SK-N-SH (cell line): ENCODE data around the gene CDC73. TPM values are rescaled to one million over a fixed set of nuclear protein-coding genes. Genes with fewer than 3 reads are reported as not detected.

Experiments
- CTCF ChIA-PET: fragments of 300-600, 350-600 bp; formaldehyde crosslinking; extraction: SDS; loops from one replicate; lab custom pipeline; 2021; lab: Yijun Ruan, JAX
- POLR2A ChIA-PET: fragments of 350-600 bp; sonication (Branson Sonifier 250); formaldehyde crosslinking; extraction: SDS; loops from one replicate; lab custom pipeline; 2020; ENCODE audit warnings: antibody characterized with exemption, inconsistent platforms; lab: Yijun Ruan, JAX
- DNase-seq: peaks from one replicate; pipeline ENCODE4 v3.0.0; 2012
- H2AFZ ChIP-seq: fragments of 200-600 bp; sonication (generic); 2 replicates; pipeline ENCODE4 v1.8.1; 2016; ENCODE audit warnings: antibody characterized with exemption, mild to moderate bottlenecking, low read depth
- H3F3A ChIP-seq: fragments of 200-600 bp; sonication (generic); replicated peaks from 2 replicates; pipeline ENCODE3; 2016; ENCODE audit warnings: antibody characterized with exemption, mild to moderate bottlenecking; ENCODE audit not compliant: insufficient read depth
- H3K27ac ChIP-seq, 2 experiments: fragments of 200-500 bp in 1 of 2; fragments of 200-600 bp in 1 of 2; sonication (Bioruptor generic) in 1 of 2; sonication (generic), shearing (Covaris generic) in 1 of 2; 2 replicates each; pipeline versions ENCODE4 v1.5.1 to v1.6.1; 2014 to 2016; ENCODE audit warnings: low read depth in 2 of 2, inconsistent platforms in 1 of 2, low read length in 1 of 2, mild to moderate bottlenecking in 1 of 2, mixed read lengths in 1 of 2
- H3K27me3 ChIP-seq: fragments of 200-600 bp; sonication (generic), shearing (Covaris generic); 2 replicates; pipeline ENCODE4 v1.6.1; 2016; ENCODE audit warnings: mixed run types; ENCODE audit not compliant: insufficient read depth
- H3K36me3 ChIP-seq, 2 experiments: fragments of 200-500 bp in 1 of 2; fragments of 200-600 bp in 1 of 2; sonication (Bioruptor generic) in 1 of 2; sonication (generic) in 1 of 2; replicated peaks in 1 of 2; 2 replicates each; pipeline versions ENCODE3 to v1.5.1; 2014 to 2016; ENCODE audit warnings: low read length in 1 of 2, mild to moderate bottlenecking in 1 of 2; ENCODE audit not compliant: insufficient read depth in 2 of 2, control insufficient read depth in 1 of 2
- H3K4me1 ChIP-seq, 2 experiments: fragments of 200-500 bp in 1 of 2; fragments of 200-600 bp in 1 of 2; sonication (Bioruptor generic) in 1 of 2; sonication (generic), shearing (Covaris generic) in 1 of 2; 2 replicates each; pipeline versions ENCODE4 v1.5.1 to v1.6.1; 2014 to 2016; ENCODE audit warnings: low read depth in 1 of 2, low read length in 1 of 2, mixed run types in 1 of 2; ENCODE audit not compliant: insufficient read depth in 2 of 2, control insufficient read depth in 1 of 2
- H3K4me2 ChIP-seq: fragments of 200-600 bp; sonication (generic), shearing (Covaris generic); 2 replicates; pipeline ENCODE4 v1.6.1; 2017; ENCODE audit warnings: mixed run types
- H3K4me3 ChIP-seq, 2 experiments: fragments of 200-500 bp in 1 of 2; fragments of 200-600 bp in 1 of 2; sonication (Bioruptor generic) in 1 of 2; sonication (generic), shearing (Covaris generic) in 1 of 2; 2 replicates each; pipeline versions ENCODE4 v1.5.1 to v1.8.1; 2014 to 2016; ENCODE audit warnings: low read depth in 2 of 2, inconsistent platforms in 1 of 2, low read length in 1 of 2, mild to moderate bottlenecking in 1 of 2, mixed read lengths in 1 of 2, moderate library complexity in 1 of 2
- H3K79me2 ChIP-seq: fragments of 200-600 bp; sonication (generic); 2 replicates; pipeline ENCODE4 v1.8.1; 2017; ENCODE audit warnings: mild to moderate bottlenecking; ENCODE audit not compliant: insufficient read depth
- H3K9ac ChIP-seq: fragments of 200-600 bp; sonication (generic); 2 replicates; pipeline ENCODE4 v1.6.1; 2017; ENCODE audit warnings: mixed run types
- H3K9me2 ChIP-seq: fragments of 200-600 bp; sonication (generic); 2 replicates; pipeline ENCODE4 v1.6.1; 2017; ENCODE audit warnings: mixed run types
- H3K9me3 ChIP-seq: fragments of 200-600 bp; sonication (generic); 2 replicates; pipeline ENCODE4 v1.6.1; 2017; ENCODE audit warnings: mixed run types, mild to moderate bottlenecking, moderate library complexity
- H4K20me1 ChIP-seq: fragments of 200-600 bp; sonication (generic); 2 replicates; pipeline ENCODE4 v1.6.1; 2017; ENCODE audit warnings: mild to moderate bottlenecking, mixed run types; ENCODE audit not compliant: insufficient read depth
- JUND ChIP-seq: IDR thresholded peaks from 2 replicates; pipeline ENCODE4 v1.4.0; 2012
- MXI1 ChIP-seq: IDR thresholded peaks from 2 replicates; pipeline ENCODE4 v1.6.1; 2012; ENCODE audit warnings: mild to moderate bottlenecking, low read depth, low read length, improper control_type of control experiment
- YY1 ChIP-seq: IDR thresholded peaks from 2 replicates; pipeline ENCODE4 v1.4.0; 2012; ENCODE audit warnings: low read depth, mild to moderate bottlenecking
- WGBS: methylation state at CpG from one replicate; pipeline ENCODE4 v1.1.6; 2017; ENCODE audit warnings: low lambda C conversion rate; 5-methylcytosine and 5-hydroxymethylcytosine counted together
- polyA plus RNA-seq, 3 experiments: library from polyadenylated mRNA; depleted of rRNA; stranded (reverse); fragments of >200 nt; gene quantifications; 2 replicates each; pipeline ENCODE4 v1.2.3, GENCODE V29; 2012
- TF ChIP-seq, protein P1 (sequence below): fragments of 150-350 bp; IDR thresholded peaks from 2 replicates; pipeline ENCODE4 v1.6.1; 2017; ENCODE audit warnings: antibody characterized with exemption, low read length, low read depth, borderline replicate concordance
- TF ChIP-seq, protein P2 (sequence below): IDR thresholded peaks from 2 replicates; pipeline ENCODE4 v1.4.0; 2012; ENCODE audit warnings: low read depth
- TF ChIP-seq, protein P3 (sequence below): IDR thresholded peaks from 2 replicates; pipeline ENCODE4 v1.6.1; 2012; ENCODE audit warnings: mild to moderate bottlenecking, low read depth, low read length, moderate library complexity
- TF ChIP-seq, protein P4 (sequence below): fragments of 150-350 bp; IDR thresholded peaks from 2 replicates; pipeline ENCODE4 v1.6.1; 2016; ENCODE audit warnings: mild to moderate bottlenecking, low read depth, low read length
- TF ChIP-seq, protein P5 (sequence below): fragments of 200-600 bp; sonication (generic); IDR thresholded peaks from 2 replicates; pipeline ENCODE4 v1.6.1; 2017; ENCODE audit warnings: antibody characterized with exemption, mild to moderate bottlenecking, moderate library complexity
- TF ChIP-seq, protein P6 (sequence below): IDR thresholded peaks from 2 replicates; pipeline ENCODE4 v1.4.0; 2012; ENCODE audit warnings: low read depth, borderline replicate concordance

CDC73 gene
- polyA plus RNA-seq, 1 of the 3 experiments (the other 2 are of a cell fraction) = 13.4 TPM

DNA sequence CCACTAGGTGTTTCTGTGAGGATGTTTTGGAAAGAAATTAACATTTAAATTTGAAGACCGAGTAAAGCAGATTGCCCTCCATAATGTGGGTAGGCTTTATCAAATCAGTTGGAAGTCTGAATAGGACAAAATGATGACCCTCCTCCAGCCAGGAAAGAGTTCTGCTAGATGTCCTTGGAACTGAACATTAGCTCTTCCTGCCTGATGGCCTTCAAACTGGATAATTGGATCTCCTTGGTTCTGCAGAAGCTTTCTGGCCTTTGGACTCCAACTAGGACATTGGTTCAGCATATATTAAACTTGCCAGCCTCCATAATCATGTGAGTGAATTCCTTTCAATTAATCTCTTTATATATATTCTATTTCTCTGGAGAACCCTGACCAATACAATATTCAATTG, 12.2 kb upstream of the CDC73 start:
- WGBS = 100% methylated on average over 1 of the region's 1 CpG
- Histone ChIP-seq H3K27ac (no peak overlapping the region), H3K9ac (no peak overlapping the region), H3K9me2 (no peaks in the 10 kb centered on the region), H4K20me1 (no peaks in the 10 kb centered on the region), H3K9me3 (no peaks in the 10 kb centered on the region), H3K79me2 (no peaks in the 10 kb centered on the region), H3K4me1 (peaks cover 2 to 15% of the 10 kb centered on the region in 2 experiments; a peak in 2 of 4 replicates), H3K36me3 (no peaks in the 10 kb centered on the region), H3K4me2 (no peak overlapping the region), H3F3A (peaks cover 17% of the 10 kb centered on the region), H2AFZ (no peak overlapping the region), H3K27me3 (no peaks in the 10 kb centered on the region), H3K4me3 (no peak overlapping the region)
- TF ChIP-seq, protein P1, sequence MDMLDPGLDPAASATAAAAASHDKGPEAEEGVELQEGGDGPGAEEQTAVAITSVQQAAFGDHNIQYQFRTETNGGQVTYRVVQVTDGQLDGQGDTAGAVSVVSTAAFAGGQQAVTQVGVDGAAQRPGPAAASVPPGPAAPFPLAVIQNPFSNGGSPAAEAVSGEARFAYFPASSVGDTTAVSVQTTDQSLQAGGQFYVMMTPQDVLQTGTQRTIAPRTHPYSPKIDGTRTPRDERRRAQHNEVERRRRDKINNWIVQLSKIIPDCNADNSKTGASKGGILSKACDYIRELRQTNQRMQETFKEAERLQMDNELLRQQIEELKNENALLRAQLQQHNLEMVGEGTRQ = no peak
- TF ChIP-seq MXI1 (no peak), YY1 (no peak), JUND (no peak)
- TF ChIP-seq, protein P2, sequence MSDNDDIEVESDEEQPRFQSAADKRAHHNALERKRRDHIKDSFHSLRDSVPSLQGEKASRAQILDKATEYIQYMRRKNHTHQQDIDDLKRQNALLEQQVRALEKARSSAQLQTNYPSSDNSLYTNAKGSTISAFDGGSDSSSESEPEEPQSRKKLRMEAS = no peak
- TF ChIP-seq, protein P3, sequence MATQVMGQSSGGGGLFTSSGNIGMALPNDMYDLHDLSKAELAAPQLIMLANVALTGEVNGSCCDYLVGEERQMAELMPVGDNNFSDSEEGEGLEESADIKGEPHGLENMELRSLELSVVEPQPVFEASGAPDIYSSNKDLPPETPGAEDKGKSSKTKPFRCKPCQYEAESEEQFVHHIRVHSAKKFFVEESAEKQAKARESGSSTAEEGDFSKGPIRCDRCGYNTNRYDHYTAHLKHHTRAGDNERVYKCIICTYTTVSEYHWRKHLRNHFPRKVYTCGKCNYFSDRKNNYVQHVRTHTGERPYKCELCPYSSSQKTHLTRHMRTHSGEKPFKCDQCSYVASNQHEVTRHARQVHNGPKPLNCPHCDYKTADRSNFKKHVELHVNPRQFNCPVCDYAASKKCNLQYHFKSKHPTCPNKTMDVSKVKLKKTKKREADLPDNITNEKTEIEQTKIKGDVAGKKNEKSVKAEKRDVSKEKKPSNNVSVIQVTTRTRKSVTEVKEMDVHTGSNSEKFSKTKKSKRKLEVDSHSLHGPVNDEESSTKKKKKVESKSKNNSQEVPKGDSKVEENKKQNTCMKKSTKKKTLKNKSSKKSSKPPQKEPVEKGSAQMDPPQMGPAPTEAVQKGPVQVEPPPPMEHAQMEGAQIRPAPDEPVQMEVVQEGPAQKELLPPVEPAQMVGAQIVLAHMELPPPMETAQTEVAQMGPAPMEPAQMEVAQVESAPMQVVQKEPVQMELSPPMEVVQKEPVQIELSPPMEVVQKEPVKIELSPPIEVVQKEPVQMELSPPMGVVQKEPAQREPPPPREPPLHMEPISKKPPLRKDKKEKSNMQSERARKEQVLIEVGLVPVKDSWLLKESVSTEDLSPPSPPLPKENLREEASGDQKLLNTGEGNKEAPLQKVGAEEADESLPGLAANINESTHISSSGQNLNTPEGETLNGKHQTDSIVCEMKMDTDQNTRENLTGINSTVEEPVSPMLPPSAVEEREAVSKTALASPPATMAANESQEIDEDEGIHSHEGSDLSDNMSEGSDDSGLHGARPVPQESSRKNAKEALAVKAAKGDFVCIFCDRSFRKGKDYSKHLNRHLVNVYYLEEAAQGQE = no peak
- TF ChIP-seq, protein P4, sequence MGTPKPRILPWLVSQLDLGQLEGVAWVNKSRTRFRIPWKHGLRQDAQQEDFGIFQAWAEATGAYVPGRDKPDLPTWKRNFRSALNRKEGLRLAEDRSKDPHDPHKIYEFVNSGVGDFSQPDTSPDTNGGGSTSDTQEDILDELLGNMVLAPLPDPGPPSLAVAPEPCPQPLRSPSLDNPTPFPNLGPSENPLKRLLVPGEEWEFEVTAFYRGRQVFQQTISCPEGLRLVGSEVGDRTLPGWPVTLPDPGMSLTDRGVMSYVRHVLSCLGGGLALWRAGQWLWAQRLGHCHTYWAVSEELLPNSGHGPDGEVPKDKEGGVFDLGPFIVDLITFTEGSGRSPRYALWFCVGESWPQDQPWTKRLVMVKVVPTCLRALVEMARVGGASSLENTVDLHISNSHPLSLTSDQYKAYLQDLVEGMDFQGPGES = no peak
- TF ChIP-seq, protein P5, sequence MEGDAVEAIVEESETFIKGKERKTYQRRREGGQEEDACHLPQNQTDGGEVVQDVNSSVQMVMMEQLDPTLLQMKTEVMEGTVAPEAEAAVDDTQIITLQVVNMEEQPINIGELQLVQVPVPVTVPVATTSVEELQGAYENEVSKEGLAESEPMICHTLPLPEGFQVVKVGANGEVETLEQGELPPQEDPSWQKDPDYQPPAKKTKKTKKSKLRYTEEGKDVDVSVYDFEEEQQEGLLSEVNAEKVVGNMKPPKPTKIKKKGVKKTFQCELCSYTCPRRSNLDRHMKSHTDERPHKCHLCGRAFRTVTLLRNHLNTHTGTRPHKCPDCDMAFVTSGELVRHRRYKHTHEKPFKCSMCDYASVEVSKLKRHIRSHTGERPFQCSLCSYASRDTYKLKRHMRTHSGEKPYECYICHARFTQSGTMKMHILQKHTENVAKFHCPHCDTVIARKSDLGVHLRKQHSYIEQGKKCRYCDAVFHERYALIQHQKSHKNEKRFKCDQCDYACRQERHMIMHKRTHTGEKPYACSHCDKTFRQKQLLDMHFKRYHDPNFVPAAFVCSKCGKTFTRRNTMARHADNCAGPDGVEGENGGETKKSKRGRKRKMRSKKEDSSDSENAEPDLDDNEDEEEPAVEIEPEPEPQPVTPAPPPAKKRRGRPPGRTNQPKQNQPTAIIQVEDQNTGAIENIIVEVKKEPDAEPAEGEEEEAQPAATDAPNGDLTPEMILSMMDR = no peak
- TF ChIP-seq, protein P6, sequence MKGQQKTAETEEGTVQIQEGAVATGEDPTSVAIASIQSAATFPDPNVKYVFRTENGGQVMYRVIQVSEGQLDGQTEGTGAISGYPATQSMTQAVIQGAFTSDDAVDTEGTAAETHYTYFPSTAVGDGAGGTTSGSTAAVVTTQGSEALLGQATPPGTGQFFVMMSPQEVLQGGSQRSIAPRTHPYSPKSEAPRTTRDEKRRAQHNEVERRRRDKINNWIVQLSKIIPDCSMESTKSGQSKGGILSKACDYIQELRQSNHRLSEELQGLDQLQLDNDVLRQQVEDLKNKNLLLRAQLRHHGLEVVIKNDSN = no peak
- CTCF ChIA-PET = interaction anchor here (5.8 kb wide), 1 partner anchor 12 kb away, joined by 35 read pairs; the partner anchor contains the start of gene CDC73
- DNase-seq = no peak
- POLR2A ChIA-PET = no interaction called here
